HEK293 (cell line): ENCODE results near the gene CLPX.

ENCODE experiments used
- AEBP2 ChIP-seq: fragments of 450-650 bp; formaldehyde crosslinking; IDR thresholded peaks from 2 replicates; pipeline ENCODE4 v1.5.1; 2016; ENCODE audit warnings: missing biosample characterization, missing genetic modification characterization, borderline replicate concordance
- CTCF ChIP-seq: fragments of 450-650 bp; formaldehyde crosslinking; IDR thresholded peaks from 2 replicates; pipeline ENCODE4 v1.5.1; 2016; ENCODE audit warnings: missing biosample characterization, missing genetic modification characterization
- HOXA7 ChIP-seq: sonication (generic); formaldehyde crosslinking; IDR thresholded peaks from 2 replicates; pipeline ENCODE4 v1.8.1; 2022; ENCODE audit warnings: missing genetic modification reagents, borderline replicate concordance
- PBX3 ChIP-seq: sonication (generic); formaldehyde crosslinking; IDR thresholded peaks from 2 replicates; pipeline ENCODE4 v1.8.1; 2022; ENCODE audit warnings: mild to moderate bottlenecking, moderate library complexity, missing genetic modification reagents
- PRDM6 ChIP-seq: fragments of 450-650 bp; formaldehyde crosslinking; IDR thresholded peaks from 2 replicates; pipeline ENCODE4 v1.5.1; 2017; ENCODE audit warnings: missing biosample characterization, missing genetic modification characterization
- SP7 ChIP-seq: fragments of 450-650 bp; formaldehyde crosslinking; IDR thresholded peaks from 2 replicates; pipeline ENCODE4 v1.5.1; 2016; ENCODE audit warnings: missing biosample characterization, missing genetic modification characterization
- ZBTB11 ChIP-seq: fragments of 450-650 bp; formaldehyde crosslinking; conservative IDR thresholded peaks from 2 replicates; pipeline ENCODE4 v1.5.1; 2016; ENCODE audit warnings: low read depth, missing biosample characterization, missing genetic modification characterization
- ZBTB48 ChIP-seq: fragments of 450-650 bp; formaldehyde crosslinking; IDR thresholded peaks from 2 replicates; pipeline ENCODE4 v1.5.1; 2016; ENCODE audit warnings: missing biosample characterization, missing genetic modification characterization
- ZNF140 ChIP-seq: fragments of 450-650 bp; formaldehyde crosslinking; IDR thresholded peaks from 2 replicates; pipeline ENCODE4 v1.5.1; 2016; ENCODE audit warnings: missing biosample characterization, missing genetic modification characterization
- ZNF148 ChIP-seq: fragments of 450-650 bp; formaldehyde crosslinking; IDR thresholded peaks from 2 replicates; pipeline ENCODE4 v1.5.0; 2017; ENCODE audit warnings: missing biosample characterization, missing genetic modification characterization, borderline replicate concordance
- ZNF16 ChIP-seq: fragments of 450-650 bp; formaldehyde crosslinking; IDR thresholded peaks from 2 replicates; pipeline ENCODE4 v1.5.1; 2016; ENCODE audit warnings: low read depth, missing biosample characterization, missing genetic modification characterization
- ZNF19 ChIP-seq: fragments of 450-650 bp; formaldehyde crosslinking; IDR thresholded peaks from 2 replicates; pipeline ENCODE4; 2016; ENCODE audit warnings: missing biosample characterization, missing genetic modification characterization, low read depth
- ZNF24 ChIP-seq: fragments of 450-650 bp; formaldehyde crosslinking; IDR thresholded peaks from 2 replicates; pipeline ENCODE4 v1.5.1; 2016; ENCODE audit warnings: missing biosample characterization, missing genetic modification characterization
- ZNF274 ChIP-seq, 2 experiments: fragments of 200-500 bp in 1 of 2; fragments of 450-650 bp in 1 of 2; sonication (Bioruptor generic) in 1 of 2; formaldehyde crosslinking in 1 of 2; IDR thresholded peaks; 2 replicates each; pipeline versions ENCODE4 v1.5.1 to v1.6.1; 2014 to 2016; ENCODE audit warnings: borderline replicate concordance in 1 of 2, inconsistent platforms in 1 of 2, low read length in 1 of 2, missing biosample characterization in 1 of 2, missing genetic modification characterization in 1 of 2
- ZNF366 ChIP-seq: fragments of 450-650 bp; formaldehyde crosslinking; conservative IDR thresholded peaks from 2 replicates; pipeline ENCODE4 v1.5.1; 2016; ENCODE audit warnings: missing biosample characterization, missing genetic modification characterization
- ZNF404 ChIP-seq: fragments of 450-650 bp; formaldehyde crosslinking; IDR thresholded peaks from 2 replicates; pipeline ENCODE4 v1.5.1; 2017; ENCODE audit warnings: missing biosample characterization, missing genetic modification characterization
- ZNF416 ChIP-seq: fragments of 450-650 bp; formaldehyde crosslinking; IDR thresholded peaks from 2 replicates; pipeline ENCODE4 v1.5.1; 2016; ENCODE audit warnings: missing biosample characterization, missing genetic modification characterization
- ZNF544 ChIP-seq: fragments of 450-650 bp; formaldehyde crosslinking; IDR thresholded peaks from 2 replicates; pipeline ENCODE4 v1.5.0; 2017; ENCODE audit warnings: missing biosample characterization, missing genetic modification characterization
- ZNF548 ChIP-seq: fragments of 450-650 bp; formaldehyde crosslinking; IDR thresholded peaks from 2 replicates; pipeline ENCODE4 v1.5.1; 2016; ENCODE audit warnings: missing biosample characterization, missing genetic modification characterization
- ZNF549 ChIP-seq: fragments of 450-650 bp; IDR thresholded peaks from 2 replicates; pipeline ENCODE4 v1.5.1; 2018; ENCODE audit warnings: missing biosample characterization, missing genetic modification characterization, mild to moderate bottlenecking, inconsistent platforms, moderate library complexity
- ZNF555 ChIP-seq: fragments of 450-650 bp; formaldehyde crosslinking; conservative IDR thresholded peaks from 2 replicates; pipeline ENCODE4 v1.5.1; 2017; ENCODE audit warnings: missing biosample characterization, mild to moderate bottlenecking, missing genetic modification characterization, inconsistent platforms
- ZNF692 ChIP-seq: fragments of 450-650 bp; formaldehyde crosslinking; IDR thresholded peaks from 2 replicates; pipeline ENCODE4 v1.5.1; 2016; ENCODE audit warnings: missing biosample characterization, missing genetic modification characterization
- ZNF776 ChIP-seq: fragments of 450-650 bp; formaldehyde crosslinking; IDR thresholded peaks from 2 replicates; pipeline ENCODE4 v1.5.0; 2017; ENCODE audit warnings: missing biosample characterization, missing genetic modification characterization, borderline replicate concordance
- ZNF791 ChIP-seq: fragments of 450-650 bp; formaldehyde crosslinking; IDR thresholded peaks from 2 replicates; pipeline ENCODE4 v1.5.1; 2016; ENCODE audit warnings: missing biosample characterization, missing genetic modification characterization
- ZNF792 ChIP-seq: fragments of 450-650 bp; formaldehyde crosslinking; IDR thresholded peaks from 2 replicates; pipeline ENCODE4 v1.5.1; 2016; ENCODE audit warnings: missing biosample characterization, missing genetic modification characterization
- ZNF837 ChIP-seq: fragments of 450-650 bp; formaldehyde crosslinking; IDR thresholded peaks from 2 replicates; pipeline ENCODE4 v1.5.1; 2016; ENCODE audit warnings: missing biosample characterization, missing genetic modification characterization

Gene CLPX

GRCh38 chr15:65133548-65134200 is 51.5 kb downstream of the CLPX start, which contains the start of gene PDCD7 (continued):
- no peak for TF ChIP-seq AEBP2 (tag by site-specific recombination)
- TF ChIP-seq ZNF274 (IDR thresholded peaks at IDR 0.05; ENCODE audit: low read length) = no peak
- TF ChIP-seq ZNF274 (tag by site-specific recombination; IDR thresholded peaks at IDR 0.05; ENCODE audit: borderline replicate concordance) = no peak
- TF ChIP-seq ZNF791 (tag by site-specific recombination) = no peak
- TF ChIP-seq ZNF549 (tag by site-specific recombination) = no peak
- no peak for TF ChIP-seq ZNF416 (tag by site-specific recombination)
- TF ChIP-seq SP7 = peak; percentile 57; the same call in 1 of the 2 replicates
- TF ChIP-seq ZNF148 (tag by site-specific recombination) = no peak
- peak; percentile 95 for TF ChIP-seq ZNF366 (tag by site-specific recombination)
- no peak for TF ChIP-seq ZNF555 (tag by site-specific recombination)
- TF ChIP-seq CTCF (tag by site-specific recombination) = no peak
- no peak for TF ChIP-seq ZNF548 (tag by site-specific recombination)
- no peak for TF ChIP-seq ZNF837 (tag by site-specific recombination)
- TF ChIP-seq ZNF19 (tag by site-specific recombination) = no peak
- TF ChIP-seq ZNF792 = no peak
- no peak for TF ChIP-seq HOXA7 (CRISPR knock-in tag)
- TF ChIP-seq ZNF776 (tag by site-specific recombination) = no peak
- no peak for TF ChIP-seq ZBTB48 (tag by site-specific recombination)
- 0 out of 2 replicates have a peak, but pooled peaks have one; percentile 54 for TF ChIP-seq ZNF24 (tag by site-specific recombination)
- peak; percentile 96 for TF ChIP-seq ZBTB11 (tag by site-specific recombination)
- no peak for TF ChIP-seq ZNF544 (tag by site-specific recombination)
- TF ChIP-seq PRDM6 = no peak
- TF ChIP-seq ZNF16 = no peak
- peak; percentile 60 for TF ChIP-seq ZNF692 (tag by site-specific recombination)
- no peak for TF ChIP-seq ZNF140 (tag by site-specific recombination)
- TF ChIP-seq ZNF404 (tag by site-specific recombination) = no peak
- TF ChIP-seq PBX3 = no peak
